Measurements from ENCODE around the gene PTBP1. TPM values are rescaled to one million over a fixed set of nuclear protein-coding genes. Genes with fewer than 3 reads are reported as not detected.

Gene PTBP1
- total and polyA plus RNA-seq, 9 donors, result 50.6 to 207 (median 150) TPM

GRCh38 chr19:756236-756635 lies 41.0 kb upstream of the PTBP1 start:
- Histone ChIP-seq H3K27me3 (ENCODE audit: control insufficient read depth, insufficient read depth, low read length) (peaks cover 9% of the 10 kb centered on the region), H3K4me3 (ENCODE audit: low read length) (no peak overlapping the region), H3K27ac (ENCODE audit: low read length) (no peak overlapping the region), H3K4me1 (ENCODE audit: control insufficient read depth, insufficient read depth, low read length) (peaks cover 18% of the 10 kb centered on the region), H3K9me3 (replicated peaks; ENCODE audit: control insufficient read depth, low read depth, low read length) (peaks cover 12% of the 10 kb centered on the region), H3K36me3 (ENCODE audit: control insufficient read depth, insufficient read depth, low read length) (no peaks in the 10 kb centered on the region)
- no peak for DNase-seq

- DNase-seq, result no peak
- peaks cover 4% of the 10 kb centered on the region for H3K27me3 ChIP-seq (ENCODE audit: control insufficient read depth, insufficient read depth, low read length)
- H3K36me3 ChIP-seq (ENCODE audit: control insufficient read depth, insufficient read depth, low read length), result no peaks in the 10 kb centered on the region
- H3K4me1 ChIP-seq (ENCODE audit: control insufficient read depth, insufficient read depth, low read length), result peaks cover 12% of the 10 kb centered on the region
- H3K9me3 ChIP-seq (replicated peaks; ENCODE audit: control insufficient read depth, low read depth, low read length), result peaks cover 12% of the 10 kb centered on the region
- H3K27ac ChIP-seq (ENCODE audit: low read length), result no peak overlapping the region
- H3K4me3 ChIP-seq (ENCODE audit: low read length), result no peak overlapping the region
- 89% methylated on average over 36 of the region's 36 CpGs for WGBS (ENCODE audit: insufficient coverage)
Observed at GRCh38 chr19:756821-757688, 40.2 kb upstream of the PTBP1 start.

DNA sequence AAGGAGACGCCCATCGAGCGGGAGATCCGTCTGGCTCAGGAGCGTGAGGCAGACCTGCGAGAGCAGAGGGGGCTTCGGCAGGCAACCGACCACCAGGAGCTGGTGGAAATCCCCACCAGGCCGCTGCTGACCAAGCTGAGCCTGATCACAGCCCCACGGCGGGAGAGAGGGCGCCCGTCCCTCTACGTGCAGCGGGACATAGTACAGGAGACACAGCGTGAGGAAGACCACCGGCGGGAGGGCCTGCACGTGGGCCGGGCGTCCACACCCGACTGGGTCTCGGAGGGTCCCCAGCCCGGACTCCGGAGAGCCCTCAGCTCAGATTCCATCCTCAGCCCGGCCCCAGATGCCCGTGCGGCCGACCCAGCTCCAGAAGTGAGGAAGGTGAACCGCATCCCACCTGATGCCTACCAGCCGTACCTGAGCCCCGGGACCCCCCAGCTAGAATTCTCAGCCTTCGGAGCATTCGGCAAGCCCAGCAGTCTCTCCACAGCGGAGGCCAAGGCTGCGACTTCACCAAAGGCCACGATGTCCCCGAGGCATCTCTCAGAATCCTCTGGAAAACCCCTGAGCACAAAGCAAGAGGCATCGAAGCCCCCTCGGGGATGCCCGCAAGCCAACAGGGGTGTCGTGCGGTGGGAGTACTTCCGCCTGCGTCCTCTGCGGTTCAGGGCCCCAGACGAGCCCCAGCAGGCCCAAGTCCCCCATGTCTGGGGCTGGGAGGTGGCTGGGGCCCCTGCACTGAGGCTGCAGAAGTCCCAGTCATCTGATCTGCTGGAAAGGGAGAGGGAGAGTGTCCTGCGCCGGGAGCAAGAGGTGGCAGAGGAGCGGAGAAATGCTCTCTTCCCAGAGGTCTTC lies 39.2 kb upstream of the PTBP1 start:
- 92% methylated on average over 43 of the region's 50 CpGs for WGBS (ENCODE audit: insufficient coverage)
- no peak for DNase-seq
- Histone ChIP-seq H3K27ac (ENCODE audit: low read length) (no peak overlapping the region), H3K9me3 (replicated peaks; ENCODE audit: control insufficient read depth, low read depth, low read length) (peaks cover 12% of the 10 kb centered on the region), H3K27me3 (ENCODE audit: control insufficient read depth, insufficient read depth, low read length) (peaks cover 3% of the 10 kb centered on the region), H3K4me3 (ENCODE audit: low read length) (no peak overlapping the region), H3K4me1 (ENCODE audit: control insufficient read depth, insufficient read depth, low read length) (peaks cover 7% of the 10 kb centered on the region), H3K36me3 (ENCODE audit: control insufficient read depth, insufficient read depth, low read length) (no peaks in the 10 kb centered on the region)

GRCh38 chr19:763181-763580 lies 34.1 kb upstream of the PTBP1 start:
- no peak for DNase-seq
- H3K4me3 ChIP-seq (ENCODE audit: low read length), result no peak overlapping the region
- peaks cover 2% of the 10 kb centered on the region for H3K27me3 ChIP-seq (ENCODE audit: control insufficient read depth, insufficient read depth, low read length)
- H3K4me1 ChIP-seq (ENCODE audit: control insufficient read depth, insufficient read depth, low read length), result no peaks in the 10 kb centered on the region
- no peak overlapping the region for H3K27ac ChIP-seq (ENCODE audit: low read length)
- H3K36me3 ChIP-seq (ENCODE audit: control insufficient read depth, insufficient read depth, low read length), result no peaks in the 10 kb centered on the region
- H3K9me3 ChIP-seq (replicated peaks; ENCODE audit: control insufficient read depth, low read depth, low read length), result peaks cover 6% of the 10 kb centered on the region
- WGBS (ENCODE audit: insufficient coverage), result 89% methylated on average over 8 of the region's 10 CpGs

GRCh38 chr19:763869-764268 lies 33.4 kb upstream of the PTBP1 start:
- Histone ChIP-seq H3K36me3 (ENCODE audit: control insufficient read depth, insufficient read depth, low read length) (no peaks in the 10 kb centered on the region), H3K27ac (ENCODE audit: low read length) (no peak overlapping the region), H3K27me3 (ENCODE audit: control insufficient read depth, insufficient read depth, low read length) (no peaks in the 10 kb centered on the region), H3K4me1 (ENCODE audit: control insufficient read depth, insufficient read depth, low read length) (no peaks in the 10 kb centered on the region), H3K9me3 (replicated peaks; ENCODE audit: control insufficient read depth, low read depth, low read length) (no peaks in the 10 kb centered on the region), H3K4me3 (ENCODE audit: low read length) (no peak overlapping the region)
- 79% methylated on average over 4 of the region's 6 CpGs for WGBS (ENCODE audit: insufficient coverage)
- DNase-seq, result no peak

DNA sequence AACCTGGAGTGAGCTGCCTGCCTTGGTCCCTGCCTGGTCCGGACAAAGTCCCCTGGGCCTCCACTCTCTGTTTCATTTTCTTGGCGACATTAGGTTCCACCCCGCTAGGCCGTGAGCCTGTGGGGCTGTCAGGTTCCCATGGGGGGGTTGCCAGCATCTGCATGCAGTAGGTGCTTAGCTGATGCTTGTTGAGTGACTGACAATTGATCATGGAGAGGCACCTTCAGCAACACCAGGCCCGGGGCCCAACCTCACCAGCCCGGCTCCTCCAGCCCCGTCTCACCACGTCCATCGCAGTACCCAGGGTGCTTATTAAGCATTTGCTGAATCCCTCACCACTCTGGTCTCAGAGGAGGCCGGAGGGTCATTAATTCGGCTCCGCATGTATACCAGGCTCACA lies 33.0 kb upstream of the PTBP1 start:
- 85% methylated on average over 9 of the region's 12 CpGs for WGBS (ENCODE audit: insufficient coverage)
- H3K4me3 ChIP-seq (ENCODE audit: low read length), result no peak overlapping the region
- no peak for DNase-seq
- no peaks in the 10 kb centered on the region for H3K27me3 ChIP-seq (ENCODE audit: control insufficient read depth, insufficient read depth, low read length)
- no peaks in the 10 kb centered on the region for H3K4me1 ChIP-seq (ENCODE audit: control insufficient read depth, insufficient read depth, low read length)
- H3K27ac ChIP-seq (ENCODE audit: low read length), result no peak overlapping the region
- H3K9me3 ChIP-seq (replicated peaks; ENCODE audit: control insufficient read depth, low read depth, low read length), result no peaks in the 10 kb centered on the region
- H3K36me3 ChIP-seq (ENCODE audit: control insufficient read depth, insufficient read depth, low read length), result no peaks in the 10 kb centered on the region

GRCh38 chr19:765179-765738 lies 32.0 kb upstream of the PTBP1 start:
- no peak for DNase-seq
- Histone ChIP-seq H3K27ac (ENCODE audit: low read length) (no peak overlapping the region), H3K4me3 (ENCODE audit: low read length) (no peak overlapping the region), H3K27me3 (ENCODE audit: control insufficient read depth, insufficient read depth, low read length) (peaks cover 3% of the 10 kb centered on the region), H3K4me1 (ENCODE audit: control insufficient read depth, insufficient read depth, low read length) (no peaks in the 10 kb centered on the region), H3K36me3 (ENCODE audit: control insufficient read depth, insufficient read depth, low read length) (no peaks in the 10 kb centered on the region), H3K9me3 (replicated peaks; ENCODE audit: control insufficient read depth, low read depth, low read length) (no peaks in the 10 kb centered on the region)
- WGBS (ENCODE audit: insufficient coverage), result 69% methylated on average over 5 of the region's 7 CpGs

DNA sequence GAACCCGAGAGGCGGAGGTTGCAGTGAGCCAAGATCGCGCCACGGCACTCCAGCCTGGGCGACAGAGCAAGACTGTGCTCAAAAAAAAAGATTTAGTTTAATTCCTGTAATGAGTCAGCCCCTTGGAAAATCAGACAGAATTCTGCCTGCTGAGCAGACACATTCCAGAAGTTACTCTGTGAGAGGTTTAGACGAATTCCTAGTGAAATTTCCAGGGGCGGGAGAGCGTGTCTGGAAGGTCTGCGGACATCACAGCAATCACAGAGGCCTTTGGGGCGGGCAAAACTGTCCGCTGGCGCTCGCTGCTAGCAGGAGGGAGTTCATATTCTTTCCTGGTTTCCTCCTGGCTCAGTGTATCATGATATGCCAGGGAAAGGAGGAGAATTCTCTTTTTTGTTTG lies 28.8 kb upstream of the PTBP1 start:
- peaks cover 3% of the 10 kb centered on the region for H3K27me3 ChIP-seq (ENCODE audit: control insufficient read depth, insufficient read depth, low read length)
- H3K9me3 ChIP-seq (replicated peaks; ENCODE audit: control insufficient read depth, low read depth, low read length), result no peaks in the 10 kb centered on the region
- H3K27ac ChIP-seq (ENCODE audit: low read length), result no peak overlapping the region
- H3K4me3 ChIP-seq (ENCODE audit: low read length), result no peak overlapping the region
- peak; percentile 83 for DNase-seq
- H3K36me3 ChIP-seq (ENCODE audit: control insufficient read depth, insufficient read depth, low read length), result no peaks in the 10 kb centered on the region
- no peaks in the 10 kb centered on the region for H3K4me1 ChIP-seq (ENCODE audit: control insufficient read depth, insufficient read depth, low read length)
- WGBS (ENCODE audit: insufficient coverage), result 29% methylated on average over 14 of the region's 14 CpGs

DNA sequence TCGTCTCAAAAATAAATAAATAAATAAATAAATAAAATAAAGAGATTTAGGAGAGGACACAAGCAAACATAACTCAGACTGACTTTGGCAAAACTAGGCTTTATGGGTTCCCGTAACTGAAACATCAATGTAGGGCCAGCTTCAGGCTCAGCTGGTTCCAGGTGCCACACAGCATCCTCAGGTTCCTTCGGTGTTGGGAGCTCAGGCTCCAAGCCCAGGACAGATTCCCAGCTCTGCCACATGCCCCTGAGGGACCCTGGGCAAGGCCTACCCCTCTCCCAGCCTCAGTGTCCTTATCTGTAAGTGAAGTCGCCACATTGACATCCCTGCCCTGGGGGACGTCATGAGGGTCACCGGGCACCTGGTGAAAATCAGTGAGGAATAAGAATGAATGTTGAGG lies 27.6 kb upstream of the PTBP1 start:
- 80% methylated on average over 2 of the region's 6 CpGs for WGBS (ENCODE audit: insufficient coverage)
- no peaks in the 10 kb centered on the region for H3K4me1 ChIP-seq (ENCODE audit: control insufficient read depth, insufficient read depth, low read length)
- H3K36me3 ChIP-seq (ENCODE audit: control insufficient read depth, insufficient read depth, low read length), result no peaks in the 10 kb centered on the region
- DNase-seq, result no peak
- peaks cover 3% of the 10 kb centered on the region for H3K27me3 ChIP-seq (ENCODE audit: control insufficient read depth, insufficient read depth, low read length)
- no peaks in the 10 kb centered on the region for H3K9me3 ChIP-seq (replicated peaks; ENCODE audit: control insufficient read depth, low read depth, low read length)
- H3K27ac ChIP-seq (ENCODE audit: low read length), result no peak overlapping the region
- no peak overlapping the region for H3K4me3 ChIP-seq (ENCODE audit: low read length)

GRCh38 chr19:771332-771785 lies 25.9 kb upstream of the PTBP1 start:
- H3K4me3 ChIP-seq (ENCODE audit: low read length), result no peak overlapping the region
- DNase-seq, result no peak
- 17% methylated on average over 4 of the region's 6 CpGs for WGBS (ENCODE audit: insufficient coverage)
- H3K4me1 ChIP-seq (ENCODE audit: control insufficient read depth, insufficient read depth, low read length), result no peaks in the 10 kb centered on the region
- H3K9me3 ChIP-seq (replicated peaks; ENCODE audit: control insufficient read depth, low read depth, low read length), result no peaks in the 10 kb centered on the region
- H3K27me3 ChIP-seq (ENCODE audit: control insufficient read depth, insufficient read depth, low read length), result peaks cover 3% of the 10 kb centered on the region
- no peak overlapping the region for H3K27ac ChIP-seq (ENCODE audit: low read length)
- H3K36me3 ChIP-seq (ENCODE audit: control insufficient read depth, insufficient read depth, low read length), result no peaks in the 10 kb centered on the region
